ENCODE results near the gene ESPNL.

- no peak for TF ChIP-seq FOXA1 (IDR thresholded peaks at IDR 0.05; ENCODE audit: borderline replicate concordance)
- TF ChIP-seq PATZ1 (CRISPR knock-in tag; IDR thresholded peaks at IDR 0.05; ENCODE audit: borderline replicate concordance), result no peak
- TF ChIP-seq PHB (CRISPR knock-in tag; IDR thresholded peaks at IDR 0.05), result no peak
- TF ChIP-seq JUND (IDR thresholded peaks at IDR 0.05; ENCODE audit: borderline replicate concordance, low read depth, low read length), result no peak
- TF ChIP-seq JUND (tag; IDR thresholded peaks at IDR 0.05; ENCODE audit: borderline replicate concordance, low read depth, low read length), result no peak
- TF ChIP-seq CTCF (IDR thresholded peaks at IDR 0.05 in 2 of 3, conservative IDR thresholded peaks at IDR 0.05 in 1 of 3; ENCODE audit: insufficient read depth in 2 of 3, low read depth in 1 of 3, low read length in 3 of 3), result no peak
- TF ChIP-seq MEIS2 (IDR thresholded peaks at IDR 0.05; ENCODE audit: partially characterized antibody), result no peak
- no peak for TF ChIP-seq HCFC1 (IDR thresholded peaks at IDR 0.05; ENCODE audit: low read depth, low read length)
- no peak for TF ChIP-seq PHF8 (IDR thresholded peaks at IDR 0.05; ENCODE audit: borderline replicate concordance, low read length)
- TF ChIP-seq ATF3 (IDR thresholded peaks at IDR 0.05), result no peak
- TF ChIP-seq ATF3 (CRISPR knock-in tag; conservative IDR thresholded peaks at IDR 0.05), result no peak
- TF ChIP-seq MNT (conservative IDR thresholded peaks at IDR 0.05), result no peak
- no peak for TF ChIP-seq ZHX1 (conservative IDR thresholded peaks at IDR 0.05; ENCODE audit: low read length)
Observed at GRCh38 chr2:238146884-238147544, 46.9 kb downstream of the ESPNL start.
